Skin of body (tissue), 2 donors: Measurements from ENCODE around the gene GRIN2A. TPM values are rescaled to one million over a fixed set of nuclear protein-coding genes. Genes with fewer than 3 reads are reported as not detected.

Experiments
- DNase-seq: peaks from one replicate; lab custom pipeline; 2025; lab: John Stamatoyannopoulos, UW
- total RNA-seq: library from RNA; depleted of rRNA; stranded (reverse); fragments of >200 nt; gene quantifications from one replicate; pipeline ENCODE4 v1.2.3, GENCODE V29; 2014

The GRIN2A gene
- total RNA-seq, 1 donor from 2014 or later: 0.10 TPM

GRCh38 chr16:10181196-10182162, 749 bp downstream of the GRIN2A start:
- DNase-seq: peak; percentile 65

GRCh38 chr16:10180771-10181163, 1.5 kb downstream of the GRIN2A start:
- no peak for DNase-seq

GRCh38 chr16:10180042-10180770, 2.0 kb downstream of the GRIN2A start:
- DNase-seq: no peak

GRCh38 chr16:10178526-10178925, 3.7 kb downstream of the GRIN2A start:
- DNase-seq: no peak

- DNase-seq: no peak
These were observed 4.1 kb downstream of the GRIN2A start for GRCh38 chr16:10178080-10178479.

- DNase-seq: no peak
These were observed 9.2 kb downstream of the GRIN2A start for GRCh38 chr16:10172848-10173655.

GRCh38 chr16:10171221-10171620, 11.0 kb downstream of the GRIN2A start:
- DNase-seq: no peak

GRCh38 chr16:10169904-10170410, 12.3 kb downstream of the GRIN2A start:
- DNase-seq: no peak

GRCh38 chr16:10169031-10169430, 13.2 kb downstream of the GRIN2A start:
- DNase-seq: no peak

GRCh38 chr16:10168258-10168657, 14.0 kb downstream of the GRIN2A start:
- no peak for DNase-seq

GRCh38 chr16:10165643-10166042, 16.6 kb downstream of the GRIN2A start:
- DNase-seq: no peak

GRCh38 chr16:10162981-10163380, 19.2 kb downstream of the GRIN2A start:
- no peak for DNase-seq

- no peak for DNase-seq
These were observed 26.1 kb downstream of the GRIN2A start for GRCh38 chr16:10156099-10156498.

GRCh38 chr16:10154389-10154788, 27.8 kb downstream of the GRIN2A start:
- DNase-seq: no peak

- DNase-seq: no peak
These were observed 28.2 kb downstream of the GRIN2A start for GRCh38 chr16:10153985-10154384.

- no peak for DNase-seq
These were observed 30.5 kb downstream of the GRIN2A start for GRCh38 chr16:10151718-10152117.

- no peak for DNase-seq
These were observed 31.3 kb downstream of the GRIN2A start for GRCh38 chr16:10150906-10151305.

GRCh38 chr16:10145542-10146035, 36.6 kb downstream of the GRIN2A start:
- DNase-seq: no peak

GRCh38 chr16:10141671-10142070, 40.6 kb downstream of the GRIN2A start:
- DNase-seq: no peak

- DNase-seq: no peak
These were observed 43.3 kb downstream of the GRIN2A start for GRCh38 chr16:10138881-10139280.

GRCh38 chr16:10137341-10137740, 44.9 kb downstream of the GRIN2A start:
- DNase-seq: no peak
